Stimulated activated CD8-positive, alpha-beta memory T cell treated with anti-CD3 and anti-CD28 coated beads, Interleukin-7, amount 100 ng/mL, for 24 hours (primary cell): Measurements from ENCODE around the gene SREBF2.
"Not testable (repeated sequence)": the region's sequence is repeated elsewhere in the genome, so short reads cannot be mapped to it uniquely, and the experiment has no call there.

Source experiments
- DNase-seq: peaks from one replicate; pipeline ENCODE4 v3.0.0-alpha.2; 2020; ENCODE audit warnings: low read depth

Gene SREBF2

GRCh38 chr22:41821471-41822316 lies 11.2 kb upstream of the SREBF2 start:
- no peak for DNase-seq

- DNase-seq, result no peak
These were observed 10.4 kb upstream of the SREBF2 start for GRCh38 chr22:41822317-41823057.

- no peak for DNase-seq
These were observed 9.1 kb upstream of the SREBF2 start for GRCh38 chr22:41823797-41824196.

GRCh38 chr22:41825376-41825775 lies 7.5 kb upstream of the SREBF2 start:
- no peak for DNase-seq

GRCh38 chr22:41826021-41826420 lies 6.9 kb upstream of the SREBF2 start:
- DNase-seq, result no peak

GRCh38 chr22:41826430-41827383 lies 6.2 kb upstream of the SREBF2 start:
- no peak for DNase-seq

- DNase-seq, result no peak
These were observed 5.2 kb upstream of the SREBF2 start for GRCh38 chr22:41827671-41828070.

- DNase-seq, result no peak
These were observed 4.4 kb upstream of the SREBF2 start for GRCh38 chr22:41828516-41828915.

- DNase-seq, result no peak
These were observed 2.7 kb upstream of the SREBF2 start for GRCh38 chr22:41830174-41830573.

GRCh38 chr22:41831383-41831782 lies 1.5 kb upstream of the SREBF2 start:
- no peak for DNase-seq

- no peak for DNase-seq
These were observed 915 bp upstream of the SREBF2 start for GRCh38 chr22:41831828-41832552.

- no peak for DNase-seq
These were observed 582 bp downstream of the SREBF2 start for GRCh38 chr22:41833369-41834004.

GRCh38 chr22:41834005-41834944 lies 1.4 kb downstream of the SREBF2 start:
- DNase-seq, result no peak

GRCh38 chr22:41835462-41835861 lies 2.6 kb downstream of the SREBF2 start:
- DNase-seq, result not testable (repeated sequence)

- DNase-seq, result no peak
These were observed 3.6 kb downstream of the SREBF2 start for GRCh38 chr22:41836551-41836950.

GRCh38 chr22:41838842-41839618 lies 6.1 kb downstream of the SREBF2 start:
- no peak for DNase-seq

GRCh38 chr22:41840216-41840615 lies 7.3 kb downstream of the SREBF2 start:
- no peak for DNase-seq

GRCh38 chr22:41841085-41841712 lies 8.3 kb downstream of the SREBF2 start:
- DNase-seq, result no peak
